PFSK-1 (cell line): ENCODE results near the gene PRRT4.

Experiments
- POLR2AphosphoS5 ChIP-seq: IDR thresholded peaks from 2 replicates; pipeline ENCODE4 v1.6.1; 2012; ENCODE audit warnings: low read depth, mild to moderate bottlenecking, control low read depth, low read length, moderate library complexity
- REST ChIP-seq, 2 experiments: IDR thresholded peaks; 2 replicates each; pipeline versions ENCODE4 v1.6.1 to v1.8.0; 2011 to 2012; ENCODE audit warnings: low read depth in 2 of 2, low read length in 2 of 2, control low read depth in 1 of 2, inconsistent platforms in 1 of 2, mild to moderate bottlenecking in 1 of 2, moderate library complexity in 1 of 2; ENCODE audit not compliant: insufficient read depth in 1 of 2
- SIN3A ChIP-seq: IDR thresholded peaks from 2 replicates; pipeline ENCODE4 v1.6.1; 2012; ENCODE audit warnings: mild to moderate bottlenecking, low read length, moderate library complexity, borderline replicate concordance; ENCODE audit not compliant: insufficient read depth

GRCh38 chr7:128310499-128310898, 51.0 kb downstream of the PRRT4 start:
- no peak for TF ChIP-seq REST (IDR thresholded peaks at IDR 0.05; ENCODE audit: insufficient read depth in 1 of 2, low read depth in 2 of 2, low read length in 2 of 2)
- no peak for TF ChIP-seq POLR2AphosphoS5
- TF ChIP-seq SIN3A: no peak
